ENCODE data around the gene OR5H2.

Gene OR5H2

DNA sequence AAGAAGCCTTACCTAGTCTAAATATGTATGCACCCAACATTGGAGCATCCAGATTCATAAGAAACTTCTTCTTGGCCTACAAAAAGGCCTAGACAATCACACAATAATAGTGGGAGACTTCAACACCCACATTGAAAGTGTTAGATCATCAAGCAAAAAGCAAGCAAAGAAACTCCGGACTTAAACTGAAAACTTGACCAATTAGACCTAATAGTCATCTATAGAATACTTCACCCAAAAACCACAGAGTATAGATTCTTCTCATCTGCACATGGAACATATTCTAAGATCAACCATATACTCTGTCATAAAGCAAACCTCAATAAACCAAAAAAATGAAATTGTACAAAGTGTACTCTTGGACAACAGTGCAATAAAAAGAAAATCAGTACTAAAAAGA, 49.0 kb downstream of the OR5H2 start:
- DNase-seq, result no peak
